Ovary (tissue), 9 donors: ENCODE results near the gene CDYL2. TPM values are rescaled to one million over a fixed set of nuclear protein-coding genes. Genes with fewer than 3 reads are reported as not detected.

Source experiments
- DNase-seq, 5 donors: peaks; one replicate each; pipeline ENCODE4 v3.0.0-alpha.2; 2019 to 2020
- H3K27ac ChIP-seq, 2 donors: fragments of 200-600 bp; one replicate each; pipeline versions ENCODE4 v1.5.1 to v1.8.0; 2019 to 2022
- H3K27me3 ChIP-seq: fragments of 200-600 bp; one replicate; pipeline ENCODE4 v1.8.0; 2022
- H3K36me3 ChIP-seq: fragments of 200-600 bp; sonication (generic); one replicate; pipeline ENCODE4 v1.5.1; 2019
- H3K4me1 ChIP-seq: one replicate; pipeline ENCODE4 v1.8.1; 2013; ENCODE audit warnings: mild to moderate bottlenecking, moderate library complexity; ENCODE audit not compliant: insufficient read depth
- H3K4me3 ChIP-seq: fragments of 200-600 bp; sonication (generic); one replicate; pipeline ENCODE4 v1.5.1; 2017
- H3K9me3 ChIP-seq, 2 donors: fragments of 200-600 bp in 1 of 2; sonication (generic) in 1 of 2; one replicate each; pipeline versions ENCODE4 v1.5.1 to v1.8.1; 2013 to 2019; ENCODE audit warnings: mild to moderate bottlenecking in 1 of 2, moderate library complexity in 1 of 2
- CTCF ChIP-seq, 3 donors: fragments of 450-650 bp in 2 of 3; fragments of 200-600 bp in 1 of 3; IDR thresholded peaks; one replicate each; pipeline versions ENCODE4 v1.5.1 to v1.8.0; 2016 to 2022; ENCODE audit warnings: antibody characterized with exemption in 3 of 3, mild to moderate bottlenecking in 1 of 3
- EP300 ChIP-seq: sonication (generic); formaldehyde crosslinking; IDR thresholded peaks from one replicate; pipeline ENCODE4 v1.6.1; 2017; ENCODE audit warnings: antibody characterized with exemption
- POLR2A ChIP-seq: fragments of 450-650 bp; IDR thresholded peaks from one replicate; pipeline ENCODE4 v1.6.1; 2017; ENCODE audit warnings: antibody characterized with exemption, mild to moderate bottlenecking, moderate library complexity
- WGBS, 3 donors: extraction: QIAGEN DNeasy Blood & Tissue Kit in 1 of 3; methylation state at CpG; one replicate each; pipeline versions ENCODE4 v1.1.5 to v1.1.7; 2013 to 2017; 5-methylcytosine and 5-hydroxymethylcytosine counted together
- intact Hi-C, 4 donors: fragments of 100-400 bp; cut with DNase I; formaldehyde crosslinking; loops; one replicate each; pipeline versions ENCODE4 v1.11.0 to v1.15.1; 2022 to 2023
- polyA plus RNA-seq, 2 donors: library from polyadenylated mRNA; stranded (reverse); fragments of 200-250 nt in 1 of 2; fragments of 350-450 nt in 1 of 2; fragmentation: Illumina TruSeq in 1 of 2; extraction: RNeasy Lipid Tissue Mini Kit (QIAGEN cat#74804) in 1 of 2; gene quantifications; one replicate each; pipeline ENCODE4 v1.2.3, GENCODE V29; 2013 to 2014
- total RNA-seq, 7 donors: library from RNA; depleted of rRNA in 2 of 7; stranded (reverse); fragments of >200 nt in 2 of 7; fragmentation: NEBNext Ultra II Directional in 3 of 7; extraction: Animal tissue kit (Norgen Biotek cat#: 25700) in 3 of 7; gene quantifications; one replicate each; pipeline versions ENCODE4 v1.1.0 to v1.2.4, GENCODE V29; 2016 to 2023
- donor health status: DM: no; HTN: no; CAD: no; lungs with moderate emphysema.
- donor health status: DM: no; HTN: no; CAD: no.
- donor health status: Bipolar disorder and iron deficiency.
- donor health status: DM: yes; HTN: yes; CAD: no.
- donor health status: DM: no; HTN: no; CAD: no.
- donor health status: DM: yes; HTN: yes; CAD: no.

The CDYL2 gene
- total and polyA plus RNA-seq, 9 donors = 0.48 to 4.4 (median 1.8) TPM

GRCh38 chr16:80680839-80681238, 123.6 kb downstream of the CDYL2 start:
- Histone ChIP-seq H3K9me3 (no peaks in the 10 kb centered on the region), H3K4me3 (no peak overlapping the region), H3K27me3 (no peaks in the 10 kb centered on the region), H3K27ac (no peak overlapping the region), H3K36me3 (no peaks in the 10 kb centered on the region), H3K4me1 (no peaks in the 10 kb centered on the region)
- intact Hi-C loops = no loop called here
- TF ChIP-seq POLR2A (no peak), CTCF (IDR thresholded peaks at IDR 0.05) (no peak), EP300 (no peak)
- 95 to 97% (median 95%) methylated on average over 6 of the region's 6 CpGs for WGBS, 3 donors
- no peak for DNase-seq

- H3K27me3 ChIP-seq = no peaks in the 10 kb centered on the region
- no peaks in the 10 kb centered on the region for H3K4me1 ChIP-seq
- H3K36me3 ChIP-seq = no peaks in the 10 kb centered on the region
- no peak for DNase-seq
- WGBS, 3 donors = 87 to 91% (median 90%) methylated on average over 7 of the region's 7 CpGs
- H3K27ac ChIP-seq = no peak overlapping the region
- intact Hi-C loops = no loop called here
- no peak overlapping the region for H3K4me3 ChIP-seq
- H3K9me3 ChIP-seq = no peaks in the 10 kb centered on the region
- TF ChIP-seq CTCF (IDR thresholded peaks at IDR 0.05) = no peak
- TF ChIP-seq EP300 = no peak
- no peak for TF ChIP-seq POLR2A
Measured at GRCh38 chr16:80680046-80680445, 124.4 kb downstream of the CDYL2 start.

GRCh38 chr16:80674884-80675283, 129.5 kb downstream of the CDYL2 start:
- WGBS, 3 donors = 93 to 96% (median 93%) methylated on average over 1 of the region's 1 CpG

GRCh38 chr16:80672379-80672778, 132.0 kb downstream of the CDYL2 start:
- no peaks in the 10 kb centered on the region for H3K4me1 ChIP-seq
- no peaks in the 10 kb centered on the region for H3K9me3 ChIP-seq
- no peaks in the 10 kb centered on the region for H3K36me3 ChIP-seq
- H3K4me3 ChIP-seq = no peak overlapping the region
- intact Hi-C loops = no loop called here
- no peaks in the 10 kb centered on the region for H3K27me3 ChIP-seq
- DNase-seq = no peak
- TF ChIP-seq EP300 (no peak), POLR2A (no peak), CTCF (IDR thresholded peaks at IDR 0.05) (no peak)
- H3K27ac ChIP-seq = no peak overlapping the region

More at GRCh38 chr16:80674884-80675283, 129.5 kb downstream of the CDYL2 start:
- Histone ChIP-seq H3K27me3 (no peaks in the 10 kb centered on the region), H3K27ac (no peak overlapping the region), H3K9me3 (no peaks in the 10 kb centered on the region), H3K4me3 (no peak overlapping the region), H3K36me3 (no peaks in the 10 kb centered on the region), H3K4me1 (no peaks in the 10 kb centered on the region)
- intact Hi-C loops = no loop called here
- DNase-seq = no peak
- no peak for TF ChIP-seq EP300
- no peak for TF ChIP-seq POLR2A
- TF ChIP-seq CTCF (IDR thresholded peaks at IDR 0.05) = no peak
